Parathyroid adenoma (tissue), 2 donors: Measurements from ENCODE around the gene BUB1B.

ENCODE experiments used
- H2AFZ ChIP-seq: fragments of 300-600 bp; sonication (generic); one replicate; pipeline ENCODE4 v1.7.0; 2017; ENCODE audit warnings: antibody characterized with exemption, mild to moderate bottlenecking
- H3K27ac ChIP-seq: fragments of 300-600 bp; sonication (generic); one replicate; pipeline ENCODE4 v1.7.0; 2017
- H3K27me3 ChIP-seq: fragments of 300-600 bp; sonication (generic); one replicate; pipeline ENCODE4 v1.7.0; 2017; ENCODE audit warnings: low read length; ENCODE audit not compliant: control insufficient read depth, insufficient read depth
- H3K36me3 ChIP-seq: fragments of 300-600 bp; sonication (generic); one replicate; pipeline ENCODE4 v1.7.0; 2017; ENCODE audit warnings: low read length; ENCODE audit not compliant: control insufficient read depth, insufficient read depth
- H3K4me1 ChIP-seq: fragments of 300-600 bp; sonication (generic); one replicate; pipeline ENCODE4 v1.7.0; 2017; ENCODE audit warnings: control low read depth
- H3K4me2 ChIP-seq: fragments of 300-600 bp; sonication (generic); one replicate; pipeline ENCODE4 v1.7.0; 2017; ENCODE audit warnings: low read length
- H3K4me3 ChIP-seq: fragments of 300-600 bp; sonication (generic); one replicate; pipeline ENCODE4 v1.7.0; 2017; ENCODE audit warnings: low read depth, low read length
- H3K79me2 ChIP-seq: fragments of 300-600 bp; sonication (generic); one replicate; pipeline ENCODE4 v1.7.0; 2017; ENCODE audit warnings: control low read depth
- H3K9ac ChIP-seq: fragments of 300-600 bp; sonication (generic); one replicate; pipeline ENCODE4 v1.7.0; 2017; ENCODE audit warnings: mild to moderate bottlenecking
- H3K9me3 ChIP-seq: fragments of 300-600 bp; sonication (generic); one replicate; pipeline ENCODE4 v1.7.0; 2017; ENCODE audit warnings: low read length; ENCODE audit not compliant: control insufficient read depth
- CTCF ChIP-seq: fragments of 300-600 bp; sonication (generic); IDR thresholded peaks from one replicate; pipeline ENCODE4 v1.7.0; 2017; ENCODE audit warnings: antibody characterized with exemption, mild to moderate bottlenecking
- donor health status: primary hyperparathyroidism.

Gene BUB1B

GRCh38 chr15:40125950-40126349, 34.9 kb upstream of the BUB1B start:
- H3K9me3 ChIP-seq = no peaks in the 10 kb centered on the region
- no peaks in the 10 kb centered on the region for H3K36me3 ChIP-seq
- H3K4me3 ChIP-seq = no peak overlapping the region
- H3K4me1 ChIP-seq = peaks cover 3% of the 10 kb centered on the region
- no peak overlapping the region for H3K9ac ChIP-seq
- no peaks in the 10 kb centered on the region for H3K79me2 ChIP-seq
- no peak overlapping the region for H3K4me2 ChIP-seq
- no peak for TF ChIP-seq CTCF
- no peaks in the 10 kb centered on the region for H3K27me3 ChIP-seq
- no peak overlapping the region for H3K27ac ChIP-seq
- H2AFZ ChIP-seq = no peak overlapping the region

- Histone ChIP-seq H3K27ac (no peak overlapping the region), H3K4me2 (no peak overlapping the region), H2AFZ (no peak overlapping the region), H3K79me2 (no peaks in the 10 kb centered on the region), H3K9me3 (no peaks in the 10 kb centered on the region), H3K4me3 (no peak overlapping the region), H3K9ac (no peak overlapping the region), H3K4me1 (peaks cover 3% of the 10 kb centered on the region), H3K36me3 (no peaks in the 10 kb centered on the region), H3K27me3 (no peaks in the 10 kb centered on the region)
- no peak for TF ChIP-seq CTCF
Measured at GRCh38 chr15:40128766-40129660, 31.9 kb upstream of the BUB1B start.

- Histone ChIP-seq H2AFZ (no peak overlapping the region), H3K9ac (no peak overlapping the region), H3K79me2 (no peaks in the 10 kb centered on the region), H3K27me3 (no peaks in the 10 kb centered on the region), H3K4me1 (no peaks in the 10 kb centered on the region), H3K36me3 (no peaks in the 10 kb centered on the region), H3K9me3 (no peaks in the 10 kb centered on the region), H3K4me3 (no peak overlapping the region), H3K27ac (no peak overlapping the region), H3K4me2 (no peak overlapping the region)
- no peak for TF ChIP-seq CTCF
Measured at GRCh38 chr15:40130118-40130517, 30.8 kb upstream of the BUB1B start.

GRCh38 chr15:40130799-40131502, 29.9 kb upstream of the BUB1B start:
- TF ChIP-seq CTCF = no peak
- H3K27ac ChIP-seq = no peak overlapping the region
- no peak overlapping the region for H3K4me2 ChIP-seq
- no peaks in the 10 kb centered on the region for H3K9me3 ChIP-seq
- H3K79me2 ChIP-seq = no peaks in the 10 kb centered on the region
- H3K36me3 ChIP-seq = no peaks in the 10 kb centered on the region
- H2AFZ ChIP-seq = no peak overlapping the region
- no peaks in the 10 kb centered on the region for H3K4me1 ChIP-seq
- H3K27me3 ChIP-seq = no peaks in the 10 kb centered on the region
- H3K4me3 ChIP-seq = no peak overlapping the region
- H3K9ac ChIP-seq = no peak overlapping the region
